Activated CD4-positive, CD25-positive, alpha-beta regulatory T cell (primary cell): ENCODE data around the gene FAM83E.
"Not testable (repeated sequence)": the region's sequence is repeated elsewhere in the genome, so short reads cannot be mapped to it uniquely, and the experiment has no call there.

Experiments used
- DNase-seq, 4 experiments: peaks; one replicate each; lab custom pipeline; 2025; lab: John Stamatoyannopoulos, UW

FAM83E gene

DNA sequence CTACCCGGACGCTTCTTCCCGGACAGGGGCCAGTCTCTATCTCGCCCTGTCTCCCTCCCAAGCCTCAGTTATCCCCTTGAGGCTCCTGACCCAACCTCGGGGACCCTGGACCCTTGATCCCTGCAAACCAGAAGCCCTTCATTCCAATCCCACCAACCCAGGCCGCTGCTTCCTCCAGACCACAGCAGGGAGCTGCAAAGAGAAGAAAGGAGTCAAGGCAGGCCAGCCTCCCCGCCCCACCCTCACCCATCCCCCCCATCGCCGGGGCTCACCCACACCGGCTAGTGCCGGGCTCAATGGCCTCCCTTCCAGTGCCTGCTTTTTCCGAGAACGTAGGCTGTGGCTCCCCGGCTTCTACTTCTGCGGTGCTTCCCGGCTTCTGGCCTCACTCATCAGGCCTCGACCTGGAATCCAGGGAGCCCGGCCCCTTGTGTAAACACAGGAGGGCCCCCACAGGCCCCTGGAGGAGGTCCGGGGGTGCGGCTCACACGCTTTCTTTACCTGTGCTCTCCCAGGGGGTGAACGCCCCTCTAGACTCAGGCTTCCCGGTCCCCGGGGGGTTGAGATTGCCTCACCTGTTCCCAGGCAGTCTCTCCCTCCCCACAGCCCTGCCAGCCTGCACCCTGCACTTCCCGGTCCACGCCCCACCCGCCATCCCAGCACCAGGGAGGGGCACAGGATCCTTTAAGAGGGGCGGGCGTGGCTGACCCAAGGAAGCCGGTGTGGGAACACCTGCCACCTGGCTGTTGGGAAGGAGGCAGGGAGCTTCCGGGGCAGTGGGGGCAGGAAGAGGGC, at the start of gene FAM83E:
TSS of gene FAM83E (minus strand) at position 641 of the 795 bp plus-strand sequence. CDS start 1,704 bp downstream, outside the sequence.
- DNase-seq, result no peak

DNA sequence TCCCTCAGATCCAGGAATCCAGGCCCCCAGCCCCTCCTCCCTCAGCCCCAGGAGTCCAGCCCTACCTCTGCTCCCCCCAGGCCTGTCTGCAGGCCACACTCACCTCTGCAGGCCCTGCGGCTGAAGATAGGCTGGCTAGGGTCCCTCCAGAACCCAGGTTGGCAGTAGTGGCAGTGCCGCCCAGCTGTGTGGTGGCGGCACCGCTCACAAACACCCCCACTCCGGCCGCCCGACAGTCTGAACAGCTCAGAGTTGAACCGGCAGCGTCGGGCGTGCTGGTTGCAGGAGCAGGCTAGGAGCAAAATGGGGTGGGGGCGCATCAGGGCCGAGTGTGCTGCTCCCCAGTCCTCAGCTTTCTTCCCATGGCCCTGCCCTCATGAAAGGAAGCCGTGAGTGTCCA, 49.6 kb upstream of the FAM83E start:
- no peak for DNase-seq

DNA sequence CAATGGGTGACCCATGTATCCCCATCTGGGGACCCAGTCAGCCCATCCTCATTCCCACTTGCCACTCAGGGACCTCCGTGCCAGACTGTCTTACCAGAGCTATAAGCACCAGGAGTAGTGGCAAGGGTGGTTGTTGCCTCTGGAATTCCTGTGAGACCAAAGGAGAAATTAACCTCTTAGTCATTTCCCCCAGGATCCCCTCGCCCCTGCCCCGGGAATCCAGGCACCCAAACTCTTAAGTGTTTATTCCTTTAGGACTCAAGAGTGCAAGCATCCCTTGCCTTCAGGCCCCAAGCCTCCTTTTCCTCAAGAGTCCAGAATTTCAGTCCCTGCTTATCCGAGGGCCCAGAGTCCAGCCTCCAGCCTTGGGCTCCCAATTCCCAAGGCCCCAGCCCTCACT, 48.8 kb upstream of the FAM83E start:
- no peak for DNase-seq

DNA sequence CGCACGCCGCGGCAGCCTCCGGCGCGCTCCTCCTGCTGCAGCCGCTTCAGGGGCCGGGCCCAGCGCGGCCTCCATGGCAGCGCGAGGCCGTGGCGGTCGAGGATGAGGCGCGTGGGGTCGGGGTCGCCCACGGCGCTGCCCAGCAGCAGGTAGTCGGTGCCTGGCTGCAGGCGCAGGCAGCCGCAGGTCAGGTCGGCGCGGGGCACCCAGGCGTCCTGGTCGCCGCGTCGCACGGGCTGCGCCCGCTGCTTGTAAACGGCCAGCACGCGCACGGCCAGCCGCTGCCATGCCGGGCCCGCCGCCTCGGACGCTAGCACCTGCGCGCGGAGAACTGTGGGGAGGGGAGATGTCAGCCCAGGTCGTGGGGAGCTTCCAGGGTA, 46.8 kb upstream of the FAM83E start:
- DNase-seq, result no peak

DNA sequence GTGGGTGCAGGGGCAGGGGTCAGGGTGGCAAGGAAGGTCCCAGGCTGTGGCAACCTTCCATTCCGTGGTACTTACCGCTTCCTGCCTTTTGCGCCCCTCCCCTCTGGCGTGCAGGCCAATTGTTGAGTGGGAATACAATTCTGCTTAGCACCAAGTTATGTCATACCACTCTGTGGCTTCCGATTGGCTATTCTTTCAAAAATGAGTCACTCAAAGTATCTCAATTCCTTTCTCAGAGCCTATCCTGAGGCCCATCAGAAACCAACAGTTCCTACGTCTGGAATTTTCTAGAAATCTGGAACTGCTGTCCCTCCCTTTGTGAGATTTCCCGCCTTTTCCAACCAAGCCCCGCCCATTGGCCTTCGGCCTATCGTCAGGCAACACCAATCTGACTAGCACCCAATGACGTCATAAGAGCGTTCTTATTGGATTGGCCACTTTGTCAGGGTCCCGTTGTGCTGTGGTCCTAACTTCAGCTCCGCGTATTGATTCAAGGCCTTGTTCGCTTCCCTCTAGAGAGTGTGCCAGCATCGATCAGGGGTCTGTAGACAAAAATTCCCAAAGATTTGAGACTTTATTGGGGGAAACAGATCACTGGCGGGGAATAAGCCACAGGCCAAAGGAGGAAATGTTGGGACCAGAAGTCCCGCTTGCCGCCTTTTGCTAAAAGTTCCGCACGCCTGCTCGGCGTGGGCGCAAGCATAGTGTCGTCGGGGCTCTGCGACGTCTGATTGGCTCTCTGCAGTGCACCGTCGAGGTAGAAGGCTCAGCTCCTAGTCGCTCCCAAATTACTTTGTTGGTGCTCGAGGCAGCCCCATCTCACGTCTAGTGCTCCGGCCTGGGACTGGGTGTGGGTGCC, 46.2 kb upstream of the FAM83E start:
- DNase-seq, result peak; percentile 41 to 57 (median 54)

DNA sequence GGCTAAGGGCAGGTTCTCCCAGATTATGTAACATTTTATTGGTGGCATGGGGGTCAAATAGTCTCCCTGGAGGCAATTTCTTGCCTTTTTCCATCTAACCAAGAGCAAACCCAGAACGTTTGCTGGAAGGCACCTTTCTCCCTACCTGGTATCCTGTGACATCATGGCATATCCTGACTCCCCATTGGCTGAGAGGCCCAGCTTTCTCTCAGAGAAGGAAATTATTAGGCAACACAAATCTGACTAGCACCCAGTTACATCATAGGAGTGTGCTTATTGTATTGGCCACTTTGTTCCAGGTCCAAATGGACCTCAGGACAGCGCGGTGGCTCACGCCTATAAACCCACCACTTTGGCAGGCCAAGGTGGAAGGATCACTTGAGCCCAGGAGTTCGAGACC, 44.9 kb upstream of the FAM83E start:
- no peak for DNase-seq

DNA sequence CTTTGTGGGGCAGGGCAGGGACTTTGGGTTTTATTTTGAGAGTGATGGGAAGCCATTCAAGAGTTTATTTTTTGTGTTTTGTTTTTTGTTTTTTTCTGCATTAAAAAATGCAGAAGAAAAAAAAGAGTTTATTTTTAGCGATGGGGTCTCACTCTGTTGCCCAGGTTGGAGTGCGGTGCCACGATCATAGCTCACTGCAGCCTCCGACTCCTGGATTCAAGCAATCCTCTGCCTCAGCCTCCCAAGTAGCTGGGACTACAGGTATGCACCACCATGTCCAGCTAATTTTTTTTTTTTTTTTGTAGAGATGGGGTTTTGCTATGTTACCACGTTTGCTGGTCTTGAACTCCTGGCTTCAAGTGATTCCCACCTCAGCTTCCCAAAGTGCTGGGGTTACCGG, 43.6 kb upstream of the FAM83E start:
- DNase-seq, result no peak

DNA sequence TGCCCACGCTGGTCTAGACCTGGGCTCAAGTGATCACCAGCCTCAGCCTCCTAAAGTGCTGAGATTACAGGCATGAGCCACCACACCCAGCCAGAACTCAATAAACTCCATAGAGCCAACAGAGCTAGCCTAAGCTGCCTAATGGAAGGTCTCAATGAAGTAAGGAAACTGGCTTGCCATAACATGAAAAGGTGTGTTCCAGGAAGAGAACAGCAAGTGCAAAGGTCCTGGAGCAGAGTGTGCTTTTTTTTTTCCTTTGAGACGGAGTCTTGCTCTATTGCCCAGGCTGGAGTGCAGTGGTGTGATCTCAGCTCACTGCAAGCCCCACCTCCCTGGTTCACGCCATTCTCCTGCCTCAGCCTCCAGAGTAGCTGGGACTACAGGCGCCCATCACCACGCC, 43.0 kb upstream of the FAM83E start:
- not testable (repeated sequence) for DNase-seq

DNA sequence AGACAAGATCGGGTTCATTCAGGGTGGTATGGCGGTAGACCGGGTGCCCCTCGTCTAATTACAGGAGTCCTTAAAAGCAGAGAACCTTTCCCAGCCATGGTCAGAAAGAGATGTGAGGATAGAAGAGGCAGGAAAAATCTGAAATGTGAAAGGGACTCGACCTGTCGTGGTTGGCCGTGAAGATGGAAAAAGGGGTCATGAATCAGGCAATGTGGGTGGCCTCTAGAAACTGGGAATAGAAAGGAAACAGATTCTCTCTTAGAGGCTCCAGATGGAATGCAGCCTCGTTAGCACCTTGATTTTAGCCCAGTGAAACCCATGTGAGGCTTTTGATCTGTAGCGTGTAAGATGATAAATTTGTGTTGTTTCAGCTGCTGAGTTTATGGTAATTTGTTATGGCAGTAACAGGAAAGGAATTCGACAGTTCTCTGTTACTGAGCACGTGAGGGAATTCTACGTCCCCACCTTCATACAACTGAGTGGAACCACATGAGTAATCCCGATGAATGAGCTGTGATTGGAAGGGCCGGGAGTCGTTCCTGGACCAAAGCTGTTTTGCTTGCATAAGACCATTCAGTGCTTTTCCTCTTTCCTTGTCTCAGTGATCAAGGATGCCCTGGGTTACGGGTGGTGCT, 42.1 kb upstream of the FAM83E start:
- no peak for DNase-seq

DNA sequence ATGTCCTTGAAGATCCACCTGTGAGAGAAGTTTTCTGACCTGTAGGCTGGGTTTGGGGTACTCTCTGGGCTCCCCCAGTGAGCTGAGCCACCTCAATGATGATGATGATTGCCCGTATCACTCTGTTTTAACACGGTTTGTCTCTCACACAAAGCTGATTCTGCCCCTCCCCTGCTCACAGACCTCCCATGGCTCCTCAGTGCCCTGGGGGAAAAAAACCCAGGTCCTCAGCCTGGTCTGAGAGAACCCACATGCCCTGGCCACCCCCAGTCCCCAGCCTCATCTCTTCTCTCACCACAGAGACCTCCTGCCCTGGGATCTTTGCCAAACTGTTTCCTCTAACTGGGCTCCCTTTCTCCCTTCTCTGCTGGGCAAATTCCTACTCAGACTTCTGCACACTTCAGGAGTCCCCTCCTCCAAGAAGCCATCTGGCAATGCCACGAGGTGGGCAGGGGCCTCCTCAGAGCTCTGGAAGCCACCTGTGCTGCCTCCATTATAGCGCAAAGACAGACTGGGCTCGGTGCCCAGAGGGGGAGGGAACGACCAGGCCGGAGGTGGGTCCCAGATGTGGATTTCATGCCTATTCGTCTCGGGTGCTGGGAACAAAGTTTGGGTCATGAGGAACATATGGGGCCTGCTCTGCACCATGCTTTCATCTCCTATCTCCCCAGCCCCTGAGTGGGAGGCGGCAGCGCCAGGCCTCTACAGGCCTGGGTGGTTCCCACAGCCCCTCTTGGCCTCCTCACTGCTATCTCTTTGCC, 39.6 kb upstream of the FAM83E start:
- no peak for DNase-seq

DNA sequence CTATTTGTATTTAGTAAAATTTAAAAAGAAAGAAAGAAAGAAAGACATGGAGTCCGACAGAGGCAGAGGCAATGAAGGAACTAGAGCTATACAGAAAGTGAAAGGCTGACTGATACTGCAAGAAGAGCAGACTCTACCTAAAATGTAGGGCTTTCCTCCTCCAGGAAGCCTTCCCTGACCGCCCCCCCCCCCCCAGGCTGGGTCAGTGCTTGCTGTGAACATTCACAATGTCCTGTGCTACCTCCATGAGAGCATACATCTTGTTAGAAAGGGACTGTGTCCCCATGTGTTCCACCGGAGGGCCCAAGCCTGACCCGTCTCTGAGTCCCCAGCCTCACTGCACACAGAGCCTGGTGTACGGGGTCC, 36.8 kb upstream of the FAM83E start:
- DNase-seq, result no peak

DNA sequence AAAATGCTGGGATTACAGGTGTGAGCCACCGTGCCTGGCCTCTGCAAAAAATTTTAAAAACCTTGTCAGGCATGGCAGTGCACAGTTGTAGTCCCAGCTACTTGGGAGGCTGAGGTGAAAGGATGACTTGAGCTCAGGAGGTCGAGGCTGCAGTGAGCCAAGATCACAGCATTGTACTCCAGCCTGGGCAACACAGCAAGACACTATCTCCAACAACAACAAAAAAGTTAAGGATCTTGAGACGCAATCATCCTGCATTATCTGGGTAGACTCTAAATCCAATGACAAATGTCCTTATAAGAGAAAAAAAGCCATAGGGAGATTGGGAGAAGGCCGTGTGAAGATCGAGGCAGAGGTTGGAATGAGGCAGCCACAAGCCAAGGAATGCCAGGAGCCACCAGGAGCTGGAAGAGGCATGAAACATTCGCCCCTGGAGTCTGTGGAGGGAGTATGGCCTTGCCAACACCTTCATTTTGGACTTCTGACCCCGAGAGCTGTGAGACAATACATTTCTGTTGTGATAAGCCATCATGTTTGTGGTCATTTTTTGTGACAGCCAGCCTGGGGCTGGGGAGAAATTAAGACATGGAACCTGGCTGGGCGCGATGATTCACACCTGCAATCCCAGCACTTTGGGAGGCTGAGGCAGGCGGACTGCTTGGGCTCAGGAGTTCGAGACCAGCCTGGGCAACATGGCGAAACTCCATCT, 36.3 kb upstream of the FAM83E start:
- DNase-seq, result no peak

DNA sequence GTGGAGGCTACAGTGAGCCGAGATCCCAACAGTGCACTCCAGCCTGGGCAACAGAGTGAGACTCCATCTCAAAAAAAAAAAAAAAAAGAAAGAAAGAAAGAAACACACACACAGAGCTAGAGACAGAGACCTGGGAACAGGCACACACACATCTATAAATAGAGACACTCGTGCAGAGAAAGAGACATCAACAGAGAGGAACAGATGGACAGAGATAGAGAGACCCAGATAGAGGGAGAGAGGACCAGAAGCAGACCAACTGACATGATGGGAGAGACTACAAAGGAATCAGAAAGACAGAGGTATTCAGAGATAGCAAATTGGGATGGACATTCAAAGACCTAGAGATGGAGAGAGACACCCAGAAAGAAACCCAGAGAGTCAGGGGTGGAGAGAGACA, 33.3 kb upstream of the FAM83E start:
- no peak for DNase-seq

DNA sequence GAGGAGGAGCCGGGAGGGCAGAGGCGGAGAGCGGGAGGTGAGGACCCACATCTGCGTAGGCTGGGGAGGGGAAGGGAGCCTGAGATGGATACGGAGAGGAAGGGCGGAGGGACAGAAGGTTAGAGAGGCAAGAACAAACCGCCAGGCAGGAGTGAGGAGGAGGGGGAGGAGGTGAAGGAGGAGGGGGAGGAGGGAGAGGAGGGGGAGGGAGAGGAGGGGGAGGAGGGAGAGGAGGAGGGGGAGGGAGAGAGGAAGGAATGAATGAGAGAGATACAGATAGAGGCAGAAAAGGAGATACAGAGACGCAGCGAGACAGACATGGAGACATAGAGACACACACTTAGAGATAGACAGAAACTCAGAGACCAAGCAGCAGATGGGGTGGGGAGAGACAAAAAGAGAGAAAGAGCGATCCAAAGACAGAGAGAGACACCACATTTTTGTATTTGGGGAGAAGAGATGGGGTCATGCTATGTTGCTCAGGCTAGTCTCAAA, 31.9 kb upstream of the FAM83E start:
- no peak for DNase-seq

DNA sequence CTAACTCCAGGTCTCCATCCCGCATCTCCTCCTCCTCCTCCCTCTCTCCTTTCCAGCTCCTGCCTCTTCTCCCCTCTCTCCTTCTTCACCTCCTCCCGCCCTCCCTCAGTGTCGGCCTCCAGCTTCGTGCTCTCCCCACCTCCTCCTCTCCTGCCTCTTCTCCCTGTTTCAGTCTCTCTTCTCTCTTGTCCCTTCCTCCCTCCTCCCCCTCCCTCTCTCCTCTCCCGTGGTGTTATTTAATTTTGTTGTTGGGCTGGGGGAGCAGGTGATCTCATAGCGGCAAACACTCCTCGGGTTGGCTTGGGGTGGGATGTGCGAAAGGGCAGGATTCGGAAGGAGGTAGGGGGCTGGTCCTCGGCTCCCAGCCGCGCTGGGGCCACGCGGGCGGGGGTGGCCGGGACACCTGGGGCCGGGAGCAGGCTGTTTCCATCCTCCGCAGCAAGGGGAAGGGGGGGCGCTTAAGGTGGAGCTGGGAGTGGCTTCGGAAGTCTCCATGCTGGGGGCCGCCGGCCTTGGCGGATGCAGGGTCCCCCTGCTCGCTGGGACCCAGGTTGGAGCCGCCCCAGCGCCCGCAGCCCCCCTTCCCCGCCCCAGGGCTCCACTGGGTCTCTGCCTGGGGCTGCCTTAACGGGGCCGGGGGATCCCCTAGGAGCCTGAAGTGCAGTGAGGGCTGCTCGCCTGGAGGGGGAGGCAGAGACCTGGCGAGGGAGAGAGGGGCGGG, 31.3 kb upstream of the FAM83E start, which contains the start of gene CA11:
TSS of gene CA11 (minus strand) at position 187 of the 721 bp plus-strand sequence. CDS start 555 bp downstream, outside the sequence.
- peak; percentile 77 to 87 (median 83) for DNase-seq

DNA sequence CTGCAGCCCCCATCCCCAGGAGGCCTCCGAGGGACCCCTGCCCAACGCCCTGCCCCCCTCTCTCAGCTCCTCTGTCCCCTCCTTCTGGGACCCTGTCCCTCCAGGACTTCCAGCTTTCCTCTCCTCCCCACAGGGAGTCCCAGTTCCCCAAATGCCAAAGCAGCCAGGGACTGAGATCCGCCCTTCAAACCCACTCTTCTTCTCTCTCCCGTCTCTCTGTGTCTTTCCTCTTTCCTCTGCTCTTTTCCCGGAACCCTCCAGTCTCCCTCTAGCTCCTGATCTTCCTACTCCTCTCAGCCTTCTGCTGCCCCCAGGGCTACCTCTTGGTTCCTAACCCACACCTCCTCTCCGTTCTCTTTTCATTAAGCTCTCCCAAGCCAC, 30.7 kb upstream of the FAM83E start:
- no peak for DNase-seq

DNA sequence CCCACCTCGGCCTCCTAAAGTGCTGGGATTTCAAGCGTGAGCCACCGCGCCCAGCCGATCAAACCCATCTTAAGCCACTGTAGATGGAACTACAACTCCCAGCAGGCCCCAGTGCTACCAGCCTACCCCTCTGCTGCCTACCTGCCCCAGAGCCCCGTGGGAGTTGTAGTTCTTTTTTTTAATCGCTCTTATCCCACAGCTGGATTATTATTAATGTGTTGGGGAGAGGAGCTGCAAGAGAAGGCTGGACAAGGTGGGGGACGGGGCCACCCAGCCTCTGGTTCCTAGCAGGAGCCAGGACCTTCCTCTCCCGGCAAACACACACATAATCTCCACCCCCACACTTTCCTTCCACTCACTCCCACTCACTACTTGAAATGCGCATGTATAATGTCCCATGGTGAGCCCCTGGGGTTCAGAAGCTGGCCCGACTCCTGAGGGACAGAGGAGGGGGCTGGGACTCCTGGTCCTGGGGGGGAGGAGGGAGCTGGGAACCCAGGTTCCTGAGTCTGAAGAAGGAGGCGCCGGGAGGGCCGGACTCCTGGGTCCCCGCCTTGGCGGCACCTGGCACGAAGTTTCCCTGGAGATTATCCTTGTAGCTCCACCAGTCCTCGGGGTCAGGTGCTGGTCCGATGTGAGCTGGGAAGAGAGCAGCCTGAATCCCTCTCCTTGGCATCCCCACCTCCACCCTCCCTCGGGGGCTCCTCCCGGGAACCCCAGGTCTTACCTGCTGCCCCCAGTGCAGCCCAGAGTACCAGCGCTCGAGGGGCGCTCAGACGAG, 30.2 kb upstream of the FAM83E start:
- DNase-seq, result peak; percentile 50 to 53 (median 52)

DNA sequence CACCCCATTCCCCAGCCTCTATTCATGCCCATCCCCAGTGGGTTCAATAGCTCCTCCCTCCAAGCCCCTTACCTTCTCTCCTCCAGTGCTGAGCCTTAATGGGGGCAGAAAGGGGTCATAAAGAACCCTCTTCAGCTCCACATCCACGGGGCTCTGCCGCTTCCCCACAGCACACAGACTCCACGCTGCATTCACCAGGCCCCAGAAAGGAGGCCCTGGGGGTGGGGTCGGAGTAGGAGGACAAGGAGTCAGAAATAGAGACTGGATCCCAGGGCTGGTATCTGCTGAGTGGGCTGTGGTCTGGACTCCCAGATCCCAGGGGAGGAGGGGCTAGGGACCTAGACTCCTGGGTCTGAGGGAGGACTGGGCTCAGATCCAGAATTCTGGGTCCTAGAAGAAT, 29.5 kb upstream of the FAM83E start:
- no peak for DNase-seq

DNA sequence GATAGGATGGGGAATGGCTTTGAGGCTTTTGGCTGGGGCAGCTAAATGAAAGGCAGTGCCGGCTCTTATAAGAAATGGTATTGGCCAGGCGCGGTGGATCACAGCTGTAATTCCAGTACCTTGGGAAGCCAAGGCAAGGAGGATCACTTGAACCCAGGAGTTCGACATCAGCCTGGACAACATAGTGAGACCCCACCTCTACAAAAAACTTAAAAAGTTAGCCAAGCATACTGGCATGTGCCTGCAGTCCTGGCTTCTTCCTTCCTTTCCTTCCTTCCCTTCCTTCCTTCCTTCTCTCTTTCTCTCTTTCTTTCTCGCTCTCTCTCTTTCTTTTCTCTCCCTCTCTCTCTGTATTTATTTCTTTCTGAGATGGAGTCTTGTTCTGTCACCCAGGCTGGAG, 28.0 kb upstream of the FAM83E start:
- no peak for DNase-seq

DNA sequence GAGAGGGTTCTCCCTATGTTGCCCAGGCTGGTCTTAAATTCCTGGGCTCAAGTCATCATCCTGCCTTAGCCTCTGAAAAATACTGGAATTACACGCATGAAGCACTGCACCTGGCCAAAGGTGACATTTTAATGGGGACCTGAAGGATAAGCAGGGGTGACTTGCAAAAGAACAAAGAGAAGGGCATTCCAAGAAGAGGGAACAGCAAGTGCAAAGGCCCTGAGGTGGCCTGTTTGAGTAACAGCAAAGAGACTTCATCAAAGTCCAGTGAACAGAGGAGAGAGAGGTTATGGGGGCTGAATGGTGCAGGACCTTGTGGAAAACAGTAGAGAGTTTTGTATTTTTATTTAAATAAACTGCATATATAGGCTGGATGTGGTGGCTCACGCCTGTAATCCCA, 27.0 kb upstream of the FAM83E start:
- DNase-seq, result no peak
